ENCODE measurements around the gene C1QTNF6.

The C1QTNF6 gene

GRCh38 chr22:37164505-37164887 is 23.6 kb downstream of the C1QTNF6 start (continued):
- TF ChIP-seq ZNF624 (tag by site-specific recombination; IDR thresholded peaks at IDR 0.05): no peak
- TF ChIP-seq ZBTB6 (tag by site-specific recombination; IDR thresholded peaks at IDR 0.05): no peak

GRCh38 chr22:37163575-37164504 is 24.2 kb downstream of the C1QTNF6 start:
- TF ChIP-seq TRIM28 (IDR thresholded peaks at IDR 0.05; ENCODE audit: borderline replicate concordance, low read length): no peak
- TF ChIP-seq BCL11A (tag by site-specific recombination; IDR thresholded peaks at IDR 0.05; ENCODE audit: low read depth): no peak
- TF ChIP-seq ZNF544 (tag by site-specific recombination; IDR thresholded peaks at IDR 0.05): no peak
- no peak for TF ChIP-seq ZNF416 (tag by site-specific recombination; IDR thresholded peaks at IDR 0.05)
- no peaks in the 10 kb centered on the region for H3K36me3 ChIP-seq (ENCODE audit: control insufficient read depth in 2 of 2, insufficient read depth in 1 of 2, low read length in 2 of 2)
- CTCF ChIA-PET: interaction anchor here (0.7 to 1.0 kb wide), 2 partner anchors 23 to 34 kb away, joined by 3 to 4 read pairs; no protein-coding TSS in a partner anchor
- POLR2A ChIA-PET: no interaction called here
- no peak overlapping the region for H3K4me3 ChIP-seq (ENCODE audit: low read depth, low read length)
- H3K27ac ChIP-seq (ENCODE audit: extremely low read depth, low read depth, low read length): no peak overlapping the region
- H3K9me3 ChIP-seq (ENCODE audit: control insufficient read depth, insufficient read depth, low read depth, low read length): no peaks in the 10 kb centered on the region
- H3K4me1 ChIP-seq (ENCODE audit: control insufficient read depth, insufficient read depth, low read length): no peaks in the 10 kb centered on the region

- Histone ChIP-seq H3K4me3 (ENCODE audit: low read depth, low read length) (no peak overlapping the region), H3K4me1 (ENCODE audit: control insufficient read depth, insufficient read depth, low read length) (no peaks in the 10 kb centered on the region), H3K9me3 (ENCODE audit: control insufficient read depth, insufficient read depth, low read depth, low read length) (no peaks in the 10 kb centered on the region), H3K27ac (ENCODE audit: extremely low read depth, low read depth, low read length) (no peak overlapping the region), H3K36me3 (ENCODE audit: control insufficient read depth in 2 of 2, insufficient read depth in 1 of 2, low read length in 2 of 2) (no peaks in the 10 kb centered on the region)
- ChIA-PET POLR2A (no interaction called here), CTCF (interaction anchor here (0.7 to 2.1 kb wide), 3 partner anchors 22 to 36 kb away, joined by 3 to 9 read pairs (median 4); no protein-coding TSS in a partner anchor)
- TF ChIP-seq ZNF404 (tag by site-specific recombination; IDR thresholded peaks at IDR 0.05) (no peak), INSM2 (tag by site-specific recombination; IDR thresholded peaks at IDR 0.05) (no peak), ZFP3 (tag by site-specific recombination; IDR thresholded peaks at IDR 0.05; ENCODE audit: low read depth) (no peak), ZNF426 (tag by site-specific recombination; IDR thresholded peaks at IDR 0.05) (no peak), ZNF596 (tag by site-specific recombination; IDR thresholded peaks at IDR 0.05) (no peak), ZNF18 (tag by site-specific recombination; IDR thresholded peaks at IDR 0.05) (no peak), ZNF133 (tag by site-specific recombination; IDR thresholded peaks at IDR 0.05) (no peak), SP3 (tag by site-specific recombination; IDR thresholded peaks at IDR 0.05) (no peak), ZNF555 (tag by site-specific recombination; conservative IDR thresholded peaks at IDR 0.05) (no peak), ZSCAN5A (tag by site-specific recombination; IDR thresholded peaks at IDR 0.05) (no peak), EGR2 (tag by site-specific recombination; IDR thresholded peaks at IDR 0.05; ENCODE audit: low read depth) (no peak), ZBTB48 (tag by site-specific recombination; IDR thresholded peaks at IDR 0.05) (no peak), ZNF518A (tag by site-specific recombination; conservative IDR thresholded peaks at IDR 0.05; ENCODE audit: low read depth) (no peak), ZNF654 (tag by site-specific recombination; IDR thresholded peaks at IDR 0.05; ENCODE audit: low read depth) (no peak), ZNF600 (tag by site-specific recombination; IDR thresholded peaks at IDR 0.05) (no peak), YY2 (tag by site-specific recombination; IDR thresholded peaks at IDR 0.05) (no peak)
Observed at GRCh38 chr22:37163096-37163489, 25.0 kb downstream of the C1QTNF6 start.
